ENCODE data around the gene GAA.

The GAA gene

DNA sequence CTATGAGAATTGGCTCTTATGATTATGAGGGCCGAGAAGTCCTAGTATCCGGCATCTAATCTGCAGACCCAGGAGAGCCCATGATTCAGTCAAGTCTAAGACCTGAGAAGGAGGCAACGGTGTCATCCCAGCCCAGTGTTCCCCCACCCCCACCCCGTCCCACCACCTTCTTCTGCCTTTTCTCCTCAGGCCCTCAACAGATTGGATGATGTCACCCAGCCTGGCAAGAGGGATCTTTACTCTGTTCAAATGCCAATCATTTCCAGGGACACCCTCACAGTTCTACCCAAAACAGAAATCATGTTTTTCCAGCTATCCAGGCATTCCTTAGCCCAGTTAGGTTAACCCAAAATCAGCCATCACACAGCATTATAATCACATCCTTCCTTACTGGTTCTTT lies 10.0 kb upstream of the GAA start:
- Histone ChIP-seq H3K4me2 (ENCODE audit: low read depth, low read length, poor library complexity, severe bottlenecking) (no peak overlapping the region), H3K27ac (ENCODE audit: low read depth, low read length) (no peak overlapping the region), H3K36me3 (ENCODE audit: low read length) (no peaks in the 10 kb centered on the region), H3K27me3 (ENCODE audit: low read length) (no peaks in the 10 kb centered on the region), H3K79me2 (ENCODE audit: insufficient read depth, low read length) (no peaks in the 10 kb centered on the region), H3K9me2 (replicated peaks; ENCODE audit: insufficient read depth, low read length) (no peaks in the 10 kb centered on the region), H3F3A (ENCODE audit: insufficient read depth) (no peaks in the 10 kb centered on the region), H2AFZ (ENCODE audit: low read depth, low read length, severe bottlenecking) (no peak overlapping the region), H4K20me1 (ENCODE audit: low read depth, low read length) (no peaks in the 10 kb centered on the region), H3K4me3 (ENCODE audit: insufficient read depth, low read length, poor library complexity, severe bottlenecking) (no peak overlapping the region), H3K9me3 (ENCODE audit: insufficient read depth, low read length) (no peaks in the 10 kb centered on the region), H3K9ac (ENCODE audit: low read length) (no peak overlapping the region)
- TF ChIP-seq, protein P1, sequence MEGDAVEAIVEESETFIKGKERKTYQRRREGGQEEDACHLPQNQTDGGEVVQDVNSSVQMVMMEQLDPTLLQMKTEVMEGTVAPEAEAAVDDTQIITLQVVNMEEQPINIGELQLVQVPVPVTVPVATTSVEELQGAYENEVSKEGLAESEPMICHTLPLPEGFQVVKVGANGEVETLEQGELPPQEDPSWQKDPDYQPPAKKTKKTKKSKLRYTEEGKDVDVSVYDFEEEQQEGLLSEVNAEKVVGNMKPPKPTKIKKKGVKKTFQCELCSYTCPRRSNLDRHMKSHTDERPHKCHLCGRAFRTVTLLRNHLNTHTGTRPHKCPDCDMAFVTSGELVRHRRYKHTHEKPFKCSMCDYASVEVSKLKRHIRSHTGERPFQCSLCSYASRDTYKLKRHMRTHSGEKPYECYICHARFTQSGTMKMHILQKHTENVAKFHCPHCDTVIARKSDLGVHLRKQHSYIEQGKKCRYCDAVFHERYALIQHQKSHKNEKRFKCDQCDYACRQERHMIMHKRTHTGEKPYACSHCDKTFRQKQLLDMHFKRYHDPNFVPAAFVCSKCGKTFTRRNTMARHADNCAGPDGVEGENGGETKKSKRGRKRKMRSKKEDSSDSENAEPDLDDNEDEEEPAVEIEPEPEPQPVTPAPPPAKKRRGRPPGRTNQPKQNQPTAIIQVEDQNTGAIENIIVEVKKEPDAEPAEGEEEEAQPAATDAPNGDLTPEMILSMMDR (IDR thresholded peaks at IDR 0.05; ENCODE audit: insufficient read depth, low read length, poor library complexity, severe bottlenecking): no peak
- TF ChIP-seq EZH2phosphoT487 (conservative IDR thresholded peaks at IDR 0.05; ENCODE audit: low read length): no peak

DNA sequence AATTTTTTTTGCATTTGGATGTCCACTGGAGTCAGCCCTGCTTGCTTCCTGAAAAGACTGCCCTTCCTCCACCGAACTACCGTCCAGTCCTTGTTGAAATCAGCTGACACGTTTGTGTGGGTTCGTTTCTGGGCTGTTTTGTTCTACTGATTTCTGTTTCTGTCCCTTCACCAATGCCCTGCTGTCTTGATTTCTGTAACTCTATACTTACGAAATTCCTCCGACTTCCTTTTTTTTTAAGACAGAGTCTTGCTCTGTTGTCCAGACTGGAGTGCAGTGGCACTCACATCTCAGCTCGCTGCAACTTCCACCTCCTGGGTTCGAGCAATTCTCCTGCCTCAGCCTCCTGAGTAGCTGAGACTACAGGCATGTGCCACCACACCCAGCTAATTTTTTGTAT lies 8.4 kb upstream of the GAA start:
- Histone ChIP-seq H3K9ac (ENCODE audit: low read length) (no peak overlapping the region), H2AFZ (ENCODE audit: low read depth, low read length, severe bottlenecking) (no peak overlapping the region), H3K9me3 (ENCODE audit: insufficient read depth, low read length) (no peaks in the 10 kb centered on the region), H3K27me3 (ENCODE audit: low read length) (no peaks in the 10 kb centered on the region), H3K79me2 (ENCODE audit: insufficient read depth, low read length) (no peaks in the 10 kb centered on the region), H3K4me3 (ENCODE audit: insufficient read depth, low read length, poor library complexity, severe bottlenecking) (no peak overlapping the region), H4K20me1 (ENCODE audit: low read depth, low read length) (no peaks in the 10 kb centered on the region), H3K27ac (ENCODE audit: low read depth, low read length) (no peak overlapping the region), H3K9me2 (replicated peaks; ENCODE audit: insufficient read depth, low read length) (no peaks in the 10 kb centered on the region), H3F3A (ENCODE audit: insufficient read depth) (no peaks in the 10 kb centered on the region), H3K4me2 (ENCODE audit: low read depth, low read length, poor library complexity, severe bottlenecking) (no peak overlapping the region), H3K36me3 (ENCODE audit: low read length) (no peaks in the 10 kb centered on the region)
- TF ChIP-seq, protein P1 (IDR thresholded peaks at IDR 0.05; ENCODE audit: insufficient read depth, low read length, poor library complexity, severe bottlenecking): no peak
- TF ChIP-seq EZH2phosphoT487 (conservative IDR thresholded peaks at IDR 0.05; ENCODE audit: low read length): no peak

DNA sequence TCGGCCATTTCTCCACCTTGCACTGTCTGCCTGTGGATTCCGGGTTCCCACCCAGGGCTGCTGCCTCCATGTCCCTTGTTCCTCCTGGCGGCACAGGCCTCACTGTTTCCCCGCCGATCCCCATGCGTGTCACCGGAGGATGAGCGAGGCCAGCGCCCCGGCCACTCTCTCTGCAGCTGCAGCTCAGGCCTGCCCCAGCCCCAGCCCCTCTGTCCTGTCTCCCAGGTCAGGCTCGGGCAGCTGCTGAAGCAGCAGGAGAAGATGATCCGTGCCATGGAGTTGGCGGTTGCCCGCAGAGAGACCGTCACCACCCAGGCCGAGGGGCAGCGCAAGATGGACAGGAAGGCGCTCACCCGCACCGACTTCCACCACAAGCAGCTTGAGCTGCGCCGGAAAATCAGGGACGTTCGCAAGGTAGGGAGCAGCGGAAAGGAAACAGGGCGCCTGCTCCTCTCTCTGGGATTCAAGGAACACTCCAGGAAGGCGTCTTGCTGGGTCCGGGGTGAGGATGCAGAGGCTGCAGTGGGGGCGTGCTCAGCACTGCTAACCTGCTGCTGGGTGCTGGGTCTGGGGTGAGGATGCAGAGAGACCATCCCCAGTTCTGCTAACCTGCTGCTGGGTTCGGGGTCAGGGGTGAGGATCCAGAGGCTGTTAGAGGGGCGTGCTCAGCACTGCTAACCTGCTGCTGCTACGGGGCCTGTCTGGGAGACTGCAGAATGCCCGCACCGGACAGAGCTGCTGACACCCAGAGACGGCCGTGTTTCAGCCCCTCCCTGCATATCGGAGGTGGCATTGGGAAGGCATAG lies 6.1 kb upstream of the GAA start:
- Histone ChIP-seq H3K27me3 (ENCODE audit: low read length) (no peaks in the 10 kb centered on the region), H3K79me2 (ENCODE audit: insufficient read depth, low read length) (no peaks in the 10 kb centered on the region), H2AFZ (ENCODE audit: low read depth, low read length, severe bottlenecking) (no peak overlapping the region), H3K9ac (ENCODE audit: low read length) (no peak overlapping the region), H3K9me3 (ENCODE audit: insufficient read depth, low read length) (no peaks in the 10 kb centered on the region), H3K4me2 (ENCODE audit: low read depth, low read length, poor library complexity, severe bottlenecking) (no peak overlapping the region), H4K20me1 (ENCODE audit: low read depth, low read length) (no peaks in the 10 kb centered on the region), H3K36me3 (ENCODE audit: low read length) (no peaks in the 10 kb centered on the region), H3K27ac (ENCODE audit: low read depth, low read length) (no peak overlapping the region), H3F3A (ENCODE audit: insufficient read depth) (no peaks in the 10 kb centered on the region), H3K9me2 (replicated peaks; ENCODE audit: insufficient read depth, low read length) (no peaks in the 10 kb centered on the region), H3K4me3 (ENCODE audit: insufficient read depth, low read length, poor library complexity, severe bottlenecking) (no peak overlapping the region)
- TF ChIP-seq, protein P1 (IDR thresholded peaks at IDR 0.05; ENCODE audit: insufficient read depth, low read length, poor library complexity, severe bottlenecking): no peak
- TF ChIP-seq EZH2phosphoT487 (conservative IDR thresholded peaks at IDR 0.05; ENCODE audit: low read length): no peak
